SK-N-MC (cell line): Measurements from ENCODE around the gene SHROOM1.

ENCODE experiments used
- DNase-seq: peaks from one replicate; pipeline ENCODE4 v3.0.0-alpha.2; 2011; ENCODE audit warnings: low read depth, low spot score
- H3K27ac ChIP-seq: fragments of 200-600 bp; sonication (generic); 2 replicates; pipeline ENCODE4 v1.5.1; 2016; ENCODE audit warnings: mixed run types
- H3K36me3 ChIP-seq: fragments of 200-600 bp; sonication (generic); 2 replicates; pipeline ENCODE4 v1.6.1; 2017; ENCODE audit warnings: antibody characterized with exemption, low read length, mixed read lengths; ENCODE audit not compliant: insufficient read depth
- H3K4me3 ChIP-seq: fragments of 200-600 bp; sonication (generic); 2 replicates; pipeline ENCODE4 v1.5.1; 2016
- H3K9ac ChIP-seq: fragments of 200-600 bp; sonication (generic); 2 replicates; pipeline ENCODE4 v1.8.0; 2017; ENCODE audit warnings: mixed run types, mixed read lengths; ENCODE audit not compliant: insufficient read length
- H3K9me3 ChIP-seq: fragments of 200-600 bp; sonication (generic); 2 replicates; pipeline ENCODE4 v1.6.1; 2017; ENCODE audit warnings: low read depth, mild to moderate bottlenecking, antibody characterized with exemption, low read length, moderate library complexity, mixed read lengths
- EZH2 ChIP-seq: fragments of 200-600 bp; sonication (generic); IDR thresholded peaks from one replicate; pipeline ENCODE4 v1.6.1; 2017; ENCODE audit warnings: antibody characterized with exemption
- FOXP2 ChIP-seq: optimal IDR thresholded peaks from 2 replicates; pipeline ENCODE3; 2011; ENCODE audit warnings: mild to moderate bottlenecking, moderate library complexity; ENCODE audit not compliant: insufficient read depth; ENCODE audit errors: extremely low read length, control extremely low read depth
- POLR2AphosphoS5 ChIP-seq: IDR thresholded peaks from 2 replicates; pipeline ENCODE4 v1.6.1; 2012; ENCODE audit warnings: mild to moderate bottlenecking, low read depth, low read length, borderline replicate concordance

SHROOM1 gene

GRCh38 chr5:132775476-132775961, 54.9 kb downstream of the SHROOM1 start:
- Histone ChIP-seq H3K36me3 (no peaks in the 10 kb centered on the region), H3K4me3 (no peak overlapping the region; the same call in 1 of the 2 replicates), H3K9me3 (no peaks in the 10 kb centered on the region), H3K9ac (no peak overlapping the region), H3K27ac (no peak overlapping the region)
- TF ChIP-seq FOXP2 = no peak
- no peak for TF ChIP-seq POLR2AphosphoS5
- TF ChIP-seq EZH2 = no peak
- no peak for DNase-seq

GRCh38 chr5:132774896-132775295, 55.6 kb downstream of the SHROOM1 start:
- Histone ChIP-seq H3K36me3 (no peaks in the 10 kb centered on the region), H3K9ac (no peak overlapping the region), H3K27ac (no peak overlapping the region), H3K9me3 (no peaks in the 10 kb centered on the region), H3K4me3 (no peak overlapping the region)
- no peak for DNase-seq
- TF ChIP-seq EZH2 (no peak), POLR2AphosphoS5 (no peak), FOXP2 (no peak)

- no peak overlapping the region for H3K9ac ChIP-seq
- TF ChIP-seq EZH2 (no peak), FOXP2 (no peak), POLR2AphosphoS5 (no peak)
- no peak for DNase-seq
- H3K36me3 ChIP-seq = no peaks in the 10 kb centered on the region
- no peaks in the 10 kb centered on the region for H3K9me3 ChIP-seq
- H3K4me3 ChIP-seq = no peak overlapping the region
- no peak overlapping the region for H3K27ac ChIP-seq
Measured at GRCh38 chr5:132774406-132774805, 56.0 kb downstream of the SHROOM1 start.

- H3K36me3 ChIP-seq = no peaks in the 10 kb centered on the region
- H3K9ac ChIP-seq = no peak overlapping the region
- no peak overlapping the region for H3K27ac ChIP-seq
- H3K9me3 ChIP-seq = no peaks in the 10 kb centered on the region
- TF ChIP-seq POLR2AphosphoS5 = no peak
- no peak overlapping the region for H3K4me3 ChIP-seq
- DNase-seq = no peak
Measured at GRCh38 chr5:132773601-132774355, 56.7 kb downstream of the SHROOM1 start.

GRCh38 chr5:132773114-132773513, 57.3 kb downstream of the SHROOM1 start:
- no peak overlapping the region for H3K9ac ChIP-seq
- no peaks in the 10 kb centered on the region for H3K9me3 ChIP-seq
- TF ChIP-seq EZH2 = no peak
- TF ChIP-seq FOXP2 = no peak
- no peak for TF ChIP-seq POLR2AphosphoS5
- no peaks in the 10 kb centered on the region for H3K36me3 ChIP-seq
- DNase-seq = no peak
- H3K4me3 ChIP-seq = no peak overlapping the region
- no peak overlapping the region for H3K27ac ChIP-seq

GRCh38 chr5:132772291-132773070, 58.0 kb downstream of the SHROOM1 start:
- Histone ChIP-seq H3K9ac (no peak overlapping the region), H3K27ac (no peak overlapping the region), H3K4me3 (no peak overlapping the region), H3K9me3 (no peaks in the 10 kb centered on the region), H3K36me3 (no peaks in the 10 kb centered on the region)
- TF ChIP-seq EZH2 = no peak
- no peak for TF ChIP-seq POLR2AphosphoS5
- TF ChIP-seq FOXP2 = no peak
- DNase-seq = no peak
